ENCODE measurements around the gene ACACB.

Gene ACACB

GRCh38 chr12:109097435-109098182, 18.8 kb upstream of the ACACB start, which contains the start of gene UNG:
TSS of gene UNG (plus strand) at chr12:109097597. CDS start at chr12:109097680, 83 bp downstream.
- no peak for TF ChIP-seq CTCF (IDR thresholded peaks at IDR 0.05; ENCODE audit: insufficient read depth, missing control alignments)
- FAIRE-seq (no peak), DNase-seq (ENCODE audit: insufficient read length, low spot score) (peak; percentile 92)

- no peak for DNase-seq (ENCODE audit: insufficient read length, low spot score)
- no peak for TF ChIP-seq CTCF (IDR thresholded peaks at IDR 0.05; ENCODE audit: insufficient read depth, missing control alignments)
- no peak for FAIRE-seq
Measured at GRCh38 chr12:109098183-109098604, 18.2 kb upstream of the ACACB start.

GRCh38 chr12:109098651-109099050, 17.7 kb upstream of the ACACB start:
- FAIRE-seq (peak; percentile 44), DNase-seq (ENCODE audit: insufficient read length, low spot score) (no peak)
- TF ChIP-seq CTCF (IDR thresholded peaks at IDR 0.05; ENCODE audit: insufficient read depth, missing control alignments): no peak

GRCh38 chr12:109099431-109100020, 16.9 kb upstream of the ACACB start:
- TF ChIP-seq CTCF (IDR thresholded peaks at IDR 0.05; ENCODE audit: insufficient read depth, missing control alignments): no peak
- DNase-seq (ENCODE audit: insufficient read length, low spot score) (no peak), FAIRE-seq (no peak)

- no peak for TF ChIP-seq CTCF (IDR thresholded peaks at IDR 0.05; ENCODE audit: insufficient read depth, missing control alignments)
- FAIRE-seq (no peak), DNase-seq (ENCODE audit: insufficient read length, low spot score) (no peak)
Measured at GRCh38 chr12:109100741-109101140, 15.6 kb upstream of the ACACB start.

- TF ChIP-seq CTCF (IDR thresholded peaks at IDR 0.05; ENCODE audit: insufficient read depth, missing control alignments): no peak
- no peak for FAIRE-seq
Measured at GRCh38 chr12:109102491-109102890, 13.9 kb upstream of the ACACB start.

GRCh38 chr12:109105176-109105575, 11.2 kb upstream of the ACACB start:
- DNase-seq (ENCODE audit: insufficient read length, low spot score) (no peak), FAIRE-seq (no peak)
- no peak for TF ChIP-seq CTCF (IDR thresholded peaks at IDR 0.05; ENCODE audit: insufficient read depth, missing control alignments)

More at GRCh38 chr12:109102491-109102890, 13.9 kb upstream of the ACACB start:
- no peak for DNase-seq (ENCODE audit: insufficient read length, low spot score)
